DLD1 (cell line): Measurements from ENCODE around the gene USP17L26.
"Not testable (repeated sequence)": the region's sequence is repeated elsewhere in the genome, so short reads cannot be mapped to it uniquely, and the experiment has no call there.

Source experiments
- in situ Hi-C: cut with HindIII; loops from 2 replicates; pipeline ENCODE4 v1.10.0; 2017; ENCODE audit warnings: low sequenced_read_pairs

USP17L26 gene

DNA sequence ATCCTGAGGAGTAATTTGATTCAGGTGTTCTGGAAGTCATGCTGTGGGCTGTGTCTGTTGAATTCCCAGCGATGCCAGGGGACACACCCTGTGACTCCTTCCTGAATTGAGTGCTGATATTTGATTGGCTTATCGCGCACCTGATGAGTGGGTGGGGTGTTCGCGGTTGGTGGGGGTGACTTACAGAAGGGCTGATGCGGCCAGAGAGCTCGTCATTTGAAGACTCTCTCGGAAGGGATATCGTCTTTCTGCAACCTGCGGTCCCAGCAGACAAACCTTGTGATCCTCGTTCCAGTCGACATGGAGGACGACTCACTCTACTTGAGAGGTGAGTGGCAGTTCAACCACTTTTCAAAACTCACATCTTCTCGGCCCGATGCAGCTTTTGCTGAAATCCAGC is at the start of gene USP17L26:
USP17L26 (plus strand) TSS at position 301 of the 400 bp plus-strand sequence; CDS start at position 301, 0 bp downstream.
- in situ Hi-C loops = not testable (repeated sequence)

DNA sequence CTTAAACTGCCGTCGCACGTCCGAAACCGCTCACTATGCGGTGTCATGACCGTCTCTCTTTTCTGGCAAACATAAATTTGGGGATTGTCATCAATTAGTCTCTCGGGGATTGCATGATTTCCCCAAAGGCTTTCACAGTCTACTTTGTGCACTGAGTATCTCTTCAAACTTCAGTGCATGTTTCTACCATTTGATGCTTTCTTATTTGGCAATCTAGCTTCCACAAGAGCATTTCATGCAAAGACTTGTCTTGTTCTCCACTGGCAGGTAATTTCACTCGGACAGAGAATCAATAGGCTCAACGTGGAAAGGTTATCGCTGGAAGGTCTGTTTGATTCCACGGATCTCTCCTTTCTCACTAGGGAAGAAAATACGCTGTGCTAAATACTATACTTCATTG is 10.3 kb upstream of the USP17L26 start:
- in situ Hi-C loops = not testable (repeated sequence)

DNA sequence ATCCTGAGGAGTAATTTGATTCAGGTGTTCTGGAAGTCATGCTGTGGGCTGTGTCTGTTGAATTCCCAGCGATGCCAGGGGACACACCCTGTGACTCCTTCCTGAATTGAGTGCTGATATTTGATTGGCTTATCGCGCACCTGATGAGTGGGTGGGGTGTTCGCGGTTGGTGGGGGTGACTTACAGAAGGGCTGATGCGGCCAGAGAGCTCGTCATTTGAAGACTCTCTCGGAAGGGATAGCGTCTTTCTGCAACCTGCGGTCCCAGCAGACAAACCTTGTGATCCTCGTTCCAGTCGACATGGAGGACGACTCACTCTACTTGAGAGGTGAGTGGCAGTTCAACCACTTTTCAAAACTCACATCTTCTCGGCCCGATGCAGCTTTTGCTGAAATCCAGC is 9.6 kb upstream of the USP17L26 start, which contains the start of gene USP17L24:
USP17L24 (plus strand) TSS at position 301 of the 400 bp plus-strand sequence; CDS start at position 301, 0 bp downstream.
- in situ Hi-C loops = not testable (repeated sequence)

GRCh38 chr4:9329611-9330010 is 4.8 kb upstream of the USP17L26 start, which contains the start of gene USP17L25:
USP17L25 (plus strand) TSS chr4:9329911; CDS start chr4:9329911, 0 bp downstream.
- in situ Hi-C loops = not testable (repeated sequence)

GRCh38 chr4:9339103-9339502 is 4.6 kb downstream of the USP17L26 start, which contains the start of gene USP17L5:
USP17L5 (plus strand) TSS chr4:9339403; CDS start chr4:9339403, 0 bp downstream.
- in situ Hi-C loops = not testable (repeated sequence)

- in situ Hi-C loops = not testable (repeated sequence)
Observed at GRCh38 chr4:9343848-9344247, 9.4 kb downstream of the USP17L26 start, which contains the start of gene USP17L27. USP17L27 (plus strand) TSS chr4:9344148; CDS start chr4:9344148, 0 bp downstream.

DNA sequence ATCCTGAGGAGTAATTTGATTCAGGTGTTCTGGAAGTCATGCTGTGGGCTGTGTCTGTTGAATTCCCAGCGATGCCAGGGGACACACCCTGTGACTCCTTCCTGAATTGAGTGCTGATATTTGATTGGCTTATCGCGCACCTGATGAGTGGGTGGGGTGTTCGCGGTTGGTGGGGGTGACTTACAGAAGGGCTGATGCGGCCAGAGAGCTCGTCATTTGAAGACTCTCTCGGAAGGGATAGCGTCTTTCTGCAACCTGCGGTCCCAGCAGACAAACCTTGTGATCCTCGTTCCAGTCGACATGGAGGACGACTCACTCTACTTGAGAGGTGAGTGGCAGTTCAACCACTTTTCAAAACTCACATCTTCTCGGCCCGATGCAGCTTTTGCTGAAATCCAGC is 14.1 kb downstream of the USP17L26 start, which contains the start of gene USP17L28:
USP17L28 (plus strand) TSS at position 301 of the 400 bp plus-strand sequence; CDS start at position 301, 0 bp downstream.
- in situ Hi-C loops = not testable (repeated sequence)

- in situ Hi-C loops = not testable (repeated sequence)
Observed at GRCh38 chr4:9350866-9351265, 16.4 kb downstream of the USP17L26 start.

DNA sequence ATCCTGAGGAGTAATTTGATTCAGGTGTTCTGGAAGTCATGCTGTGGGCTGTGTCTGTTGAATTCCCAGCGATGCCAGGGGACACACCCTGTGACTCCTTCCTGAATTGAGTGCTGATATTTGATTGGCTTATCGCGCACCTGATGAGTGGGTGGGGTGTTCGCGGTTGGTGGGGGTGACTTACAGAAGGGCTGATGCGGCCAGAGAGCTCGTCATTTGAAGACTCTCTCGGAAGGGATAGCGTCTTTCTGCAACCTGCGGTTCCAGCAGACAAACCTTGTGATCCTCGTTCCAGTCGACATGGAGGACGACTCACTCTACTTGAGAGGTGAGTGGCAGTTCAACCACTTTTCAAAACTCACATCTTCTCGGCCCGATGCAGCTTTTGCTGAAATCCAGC is 18.9 kb downstream of the USP17L26 start, which contains the start of gene USP17L29:
USP17L29 (plus strand) TSS at position 301 of the 400 bp plus-strand sequence; CDS start at position 301, 0 bp downstream.
- in situ Hi-C loops = not testable (repeated sequence)

DNA sequence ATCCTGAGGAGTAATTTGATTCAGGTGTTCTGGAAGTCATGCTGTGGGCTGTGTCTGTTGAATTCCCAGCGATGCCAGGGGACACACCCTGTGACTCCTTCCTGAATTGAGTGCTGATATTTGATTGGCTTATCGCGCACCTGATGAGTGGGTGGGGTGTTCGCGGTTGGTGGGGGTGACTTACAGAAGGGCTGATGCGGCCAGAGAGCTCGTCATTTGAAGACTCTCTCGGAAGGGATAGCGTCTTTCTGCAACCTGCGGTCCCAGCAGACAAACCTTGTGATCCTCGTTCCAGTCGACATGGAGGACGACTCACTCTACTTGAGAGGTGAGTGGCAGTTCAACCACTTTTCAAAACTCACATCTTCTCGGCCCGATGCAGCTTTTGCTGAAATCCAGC is 28.4 kb downstream of the USP17L26 start, which contains the start of gene USP17L30:
USP17L30 (plus strand) TSS at position 301 of the 400 bp plus-strand sequence; CDS start at position 301, 0 bp downstream.
- in situ Hi-C loops = not testable (repeated sequence)

DNA sequence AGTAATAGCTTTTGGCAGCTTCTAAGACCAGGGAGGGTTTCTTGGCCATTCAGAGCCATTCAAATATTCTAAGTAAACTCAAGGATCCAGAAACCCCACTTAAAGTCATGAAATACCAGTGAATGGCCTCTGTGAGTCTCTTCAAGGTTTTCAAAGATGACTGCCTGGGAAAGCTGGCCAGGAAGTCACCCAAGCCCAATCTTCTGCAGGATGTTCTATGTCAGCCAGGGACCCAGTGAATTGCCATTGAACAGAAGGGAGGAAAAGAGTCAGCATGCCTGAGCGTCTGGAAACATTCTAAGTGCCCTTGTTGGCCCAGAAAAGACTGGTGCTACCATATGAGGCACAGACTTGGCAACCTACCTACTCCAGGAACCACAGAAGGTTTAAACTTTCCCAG is 45.4 kb downstream of the USP17L26 start:
- in situ Hi-C loops = not testable (repeated sequence)

- in situ Hi-C loops = not testable (repeated sequence)
Observed at GRCh38 chr4:9381012-9381534, 46.6 kb downstream of the USP17L26 start.

- in situ Hi-C loops = no loop called here
Observed at GRCh38 chr4:9384126-9384525, 49.7 kb downstream of the USP17L26 start.
